ENCODE measurements around the gene CAPZA1.
"Not testable (repeated sequence)": the region's sequence is repeated elsewhere in the genome, so short reads cannot be mapped to it uniquely, and the experiment has no call there.

Gene CAPZA1

GRCh38 chr1:112628516-112628915 lies 8.9 kb downstream of the CAPZA1 start:
- no peak for DNase-seq

GRCh38 chr1:112629256-112629655 lies 9.6 kb downstream of the CAPZA1 start:
- DNase-seq = no peak

DNA sequence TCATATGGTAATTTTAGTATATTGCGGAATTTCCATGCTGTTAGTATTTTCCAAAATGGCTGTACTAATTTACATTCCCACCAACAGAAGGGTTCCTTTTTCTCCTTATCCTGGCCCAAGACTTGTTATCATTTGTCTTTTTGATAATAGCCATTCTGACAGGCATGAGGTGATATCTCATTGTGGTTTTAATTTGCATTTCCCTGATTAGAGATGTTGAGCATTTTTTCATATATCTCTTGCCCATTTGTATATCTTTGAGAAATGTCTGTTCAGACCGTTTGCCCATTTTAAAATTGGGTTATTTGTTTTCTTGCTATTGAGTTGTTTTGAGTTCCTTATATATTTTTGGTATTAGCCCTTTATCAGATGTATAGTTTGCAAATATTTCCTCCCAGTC lies 14.0 kb downstream of the CAPZA1 start:
- no peak for DNase-seq

- no peak for DNase-seq
Measured at GRCh38 chr1:112634367-112634766, 14.7 kb downstream of the CAPZA1 start.

DNA sequence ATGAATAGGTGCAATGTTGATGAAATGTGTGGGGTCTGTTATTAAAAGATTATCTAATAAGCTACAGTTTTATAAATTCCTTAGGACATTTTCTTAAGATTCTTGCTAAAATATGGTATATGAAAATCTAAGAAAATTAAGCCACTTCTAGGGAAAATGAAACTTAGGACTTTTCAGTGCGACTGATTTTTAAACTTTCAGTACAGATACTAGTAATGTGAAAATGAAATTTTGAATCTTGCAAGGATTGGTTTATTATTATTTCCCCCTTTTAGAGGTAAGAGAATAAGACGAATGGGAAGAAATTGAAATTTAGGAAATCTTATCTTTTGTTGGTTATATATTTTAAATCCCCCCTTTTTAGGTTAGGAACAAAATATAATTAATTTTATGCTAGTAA lies 16.4 kb downstream of the CAPZA1 start:
- no peak for DNase-seq

DNA sequence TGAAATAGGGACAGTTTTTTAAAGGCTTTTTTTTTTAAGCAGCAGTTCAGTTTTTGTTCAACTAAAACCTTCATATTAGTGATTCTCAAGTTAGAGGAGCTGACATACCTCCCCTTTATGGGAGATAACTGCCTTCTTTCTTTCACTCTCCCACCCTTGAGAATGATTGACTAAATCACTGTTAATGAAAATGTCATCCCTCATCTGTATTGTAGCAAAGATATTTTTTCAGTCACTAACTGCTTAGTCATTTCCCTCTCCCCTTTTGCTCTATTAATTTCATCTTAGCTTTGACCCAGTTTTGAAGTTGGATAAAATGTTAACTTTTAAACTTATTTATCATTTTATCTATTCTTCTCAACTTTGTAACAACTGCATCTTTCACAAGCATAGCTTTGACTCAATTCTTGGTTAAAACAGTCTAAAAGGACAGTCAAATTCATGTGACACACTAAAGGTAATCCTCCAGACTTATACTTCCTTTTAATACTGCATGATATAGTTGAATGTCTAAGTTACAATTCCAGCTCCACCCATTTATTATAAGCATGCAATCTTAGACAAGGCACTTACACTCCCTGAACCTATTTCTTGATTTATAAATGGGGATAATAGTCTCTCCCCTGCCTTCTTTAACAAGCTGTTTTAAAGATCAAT lies 17.1 kb downstream of the CAPZA1 start:
- no peak for DNase-seq

DNA sequence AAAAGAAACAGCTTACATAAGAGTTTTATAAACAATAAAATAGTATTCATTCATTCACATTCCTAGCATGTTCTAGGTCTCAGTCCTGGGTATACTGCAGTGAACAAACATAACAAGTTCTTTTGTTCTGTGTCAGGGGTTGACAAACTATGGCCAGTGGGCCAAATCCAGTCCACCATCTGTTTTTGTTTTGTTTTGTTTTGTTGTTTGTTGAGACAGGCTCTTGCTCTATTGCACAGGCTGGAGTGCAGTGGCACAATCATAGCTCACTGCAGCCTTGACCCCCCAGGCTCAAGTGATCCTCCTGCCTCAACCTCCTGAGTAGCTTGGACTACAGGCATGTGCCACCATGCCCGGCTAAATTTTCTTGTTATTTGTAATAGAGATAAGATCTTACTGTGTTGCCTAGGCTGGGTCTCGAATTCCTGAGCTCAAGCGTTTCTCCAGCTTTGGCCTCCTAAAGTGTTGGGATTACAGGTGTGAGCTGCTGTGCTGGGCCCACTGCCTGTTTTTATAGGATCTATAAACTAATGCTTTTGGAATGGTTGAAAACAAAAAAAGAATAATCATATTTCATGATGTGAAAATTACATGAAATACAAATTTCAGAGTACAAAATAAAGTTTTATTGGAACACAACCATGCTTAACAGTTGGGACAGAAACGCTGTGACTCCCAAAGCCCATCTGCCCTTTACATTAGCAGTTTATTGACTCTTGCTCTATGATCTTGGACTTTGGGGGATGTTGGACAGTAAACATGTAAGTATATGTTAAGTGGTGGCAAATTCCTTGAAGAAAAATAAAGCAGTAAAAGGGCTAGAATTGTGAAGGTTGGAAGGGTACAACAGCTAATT lies 17.9 kb downstream of the CAPZA1 start:
- no peak for DNase-seq

- DNase-seq = no peak
Measured at GRCh38 chr1:112638110-112638428, 18.4 kb downstream of the CAPZA1 start.

GRCh38 chr1:112640437-112640836 lies 20.8 kb downstream of the CAPZA1 start:
- DNase-seq = not testable (repeated sequence)

DNA sequence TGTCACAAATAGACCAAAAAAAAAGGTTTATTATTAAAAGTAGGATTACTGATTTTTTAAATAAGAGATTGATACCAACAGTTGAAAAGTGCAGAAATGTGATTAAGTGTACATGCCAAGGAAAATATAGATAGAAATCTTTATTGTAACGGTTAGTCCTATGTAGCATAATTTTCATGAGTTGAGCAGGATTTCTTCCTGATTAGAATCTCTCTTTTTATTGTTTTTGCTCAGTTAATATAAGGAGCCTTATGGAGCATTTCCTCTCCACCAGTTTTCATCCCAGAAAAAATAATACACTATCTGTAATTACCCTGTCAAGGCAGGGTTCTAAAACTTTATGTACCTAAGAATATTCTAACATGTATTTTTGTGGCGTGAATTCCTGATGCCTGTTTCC lies 23.4 kb downstream of the CAPZA1 start:
- no peak for DNase-seq

DNA sequence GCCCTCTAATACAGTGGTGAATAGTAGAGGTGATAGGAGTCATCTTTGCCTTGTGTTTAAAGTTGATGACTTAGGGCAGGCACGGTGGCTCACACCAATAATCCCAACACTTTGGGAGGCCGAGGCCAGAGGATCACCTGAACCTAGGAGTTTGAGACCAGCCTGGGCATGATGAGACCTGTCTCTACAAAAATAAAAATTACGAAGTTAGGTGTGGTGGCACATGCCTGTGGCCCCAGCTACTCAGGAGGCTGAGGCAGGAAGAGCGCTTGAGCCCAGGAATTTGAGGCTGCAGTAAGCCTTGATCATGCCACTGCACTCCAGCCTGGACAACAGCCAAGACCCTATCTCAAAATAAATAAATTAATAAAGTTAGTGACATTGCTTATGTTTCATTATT lies 26.6 kb downstream of the CAPZA1 start:
- no peak for DNase-seq

GRCh38 chr1:112651205-112651604 lies 31.6 kb downstream of the CAPZA1 start:
- DNase-seq = no peak

- DNase-seq = no peak
Measured at GRCh38 chr1:112665857-112666256, 46.2 kb downstream of the CAPZA1 start.

- no peak for DNase-seq
Measured at GRCh38 chr1:112666946-112667345, 47.3 kb downstream of the CAPZA1 start.

DNA sequence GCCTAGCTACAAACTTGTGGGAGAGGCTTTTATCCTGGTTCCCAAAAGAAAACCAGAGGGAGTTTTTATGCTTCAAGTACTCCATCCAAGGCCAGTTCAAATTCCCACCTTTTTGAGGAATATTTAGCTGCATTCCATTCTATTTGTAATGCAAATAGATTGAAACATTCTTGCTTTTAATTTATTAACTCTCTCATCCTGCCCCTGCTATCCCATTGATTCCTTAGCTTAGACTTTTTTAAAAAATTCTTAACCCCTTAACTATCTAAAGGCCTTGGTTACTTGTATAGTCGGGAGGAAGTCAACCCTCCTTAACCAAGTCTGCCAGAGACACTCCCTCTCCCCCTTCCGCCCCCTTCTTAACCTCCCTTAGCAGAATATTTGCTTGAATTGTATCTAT lies 52.4 kb downstream of the CAPZA1 start:
- DNase-seq = no peak

GRCh38 chr1:112672842-112673241 lies 53.2 kb downstream of the CAPZA1 start:
- DNase-seq = no peak

GRCh38 chr1:112673592-112674439 lies 54.2 kb downstream of the CAPZA1 start:
- DNase-seq = no peak

GRCh38 chr1:112674440-112674985 lies 54.9 kb downstream of the CAPZA1 start, which contains the start of gene MOV10:
TSS of gene MOV10 (plus strand) at chr1:112674659. CDS start at chr1:112674913, 254 bp downstream.
- DNase-seq = no peak

GRCh38 chr1:112674986-112675727 lies 55.5 kb downstream of the CAPZA1 start:
- no peak for DNase-seq

GRCh38 chr1:112675728-112676381 lies 56.2 kb downstream of the CAPZA1 start:
- DNase-seq = no peak

DNA sequence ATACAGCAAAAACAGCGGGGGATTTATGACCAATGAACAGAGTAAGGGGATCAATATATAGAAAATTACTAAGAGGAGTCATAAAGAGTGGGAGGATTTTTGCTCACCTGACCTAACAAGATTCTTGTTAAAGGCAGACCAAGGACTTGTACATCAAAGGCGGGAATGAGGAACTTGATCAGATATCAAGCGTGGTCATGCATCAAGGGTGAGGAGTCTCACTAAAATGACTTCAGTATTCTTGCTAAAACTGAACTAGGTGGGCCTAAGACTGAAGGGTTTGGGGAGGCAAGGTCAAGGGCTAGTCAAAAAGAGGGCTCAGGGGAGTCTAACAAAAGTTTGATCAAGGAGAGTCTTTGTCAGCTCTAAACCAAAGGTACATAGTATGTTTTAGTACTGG lies 56.9 kb downstream of the CAPZA1 start:
- DNase-seq = no peak

GRCh38 chr1:112677501-112677900 lies 57.9 kb downstream of the CAPZA1 start:
- no peak for DNase-seq

All from cortex of kidney (tissue), 1 donor.